Measurements from ENCODE around the gene C18orf54.
"Not testable (repeated sequence)": the region's sequence is repeated elsewhere in the genome, so short reads cannot be mapped to it uniquely, and the experiment has no call there.

C18orf54 gene

GRCh38 chr18:54357660-54358494 lies at the start of gene C18orf54, which contains the start of gene STARD6:
Gene C18orf54, plus strand, starts transcription at chr18:54357906. Its CDS starts 2,667 bp downstream, at chr18:54360573.
Gene STARD6, minus strand, starts transcription at chr18:54357858. Its CDS starts 3,285 bp downstream, at chr18:54354573.
- peak; percentile 66 to 81 for DNase-seq (ENCODE audit: low read depth in 2 of 2, low spot score in 1 of 2)

- not testable (repeated sequence) for DNase-seq (ENCODE audit: low read depth in 2 of 2, low spot score in 1 of 2)
Observed at GRCh38 chr18:54309564-54309963, 48.1 kb upstream of the C18orf54 start.

GRCh38 chr18:54316071-54316820 lies 41.5 kb upstream of the C18orf54 start:
- no peak for DNase-seq (ENCODE audit: low read depth in 2 of 2, low spot score in 1 of 2)

GRCh38 chr18:54323561-54323960 lies 34.1 kb upstream of the C18orf54 start:
- DNase-seq (ENCODE audit: low read depth in 2 of 2, low spot score in 1 of 2), result no peak

- no peak for DNase-seq (ENCODE audit: low read depth in 2 of 2, low spot score in 1 of 2)
Observed at GRCh38 chr18:54323970-54324369, 33.7 kb upstream of the C18orf54 start.

GRCh38 chr18:54327818-54328217 lies 29.9 kb upstream of the C18orf54 start:
- no peak for DNase-seq (ENCODE audit: low read depth in 2 of 2, low spot score in 1 of 2)

GRCh38 chr18:54329787-54330186 lies 27.9 kb upstream of the C18orf54 start:
- no peak for DNase-seq (ENCODE audit: low read depth in 2 of 2, low spot score in 1 of 2)

GRCh38 chr18:54330768-54331548 lies 26.7 kb upstream of the C18orf54 start:
- DNase-seq (ENCODE audit: low read depth in 2 of 2, low spot score in 1 of 2), result no peak

- DNase-seq (ENCODE audit: low read depth in 2 of 2, low spot score in 1 of 2), result no peak
Observed at GRCh38 chr18:54335638-54336173, 22.0 kb upstream of the C18orf54 start.

- no peak for DNase-seq (ENCODE audit: low read depth in 2 of 2, low spot score in 1 of 2)
Observed at GRCh38 chr18:54338230-54338629, 19.5 kb upstream of the C18orf54 start.

GRCh38 chr18:54351186-54351585 lies 6.5 kb upstream of the C18orf54 start:
- DNase-seq (ENCODE audit: low read depth in 2 of 2, low spot score in 1 of 2), result no peak

- DNase-seq (ENCODE audit: low read depth in 2 of 2, low spot score in 1 of 2), result no peak
Observed at GRCh38 chr18:54357082-54357659, 535 bp upstream of the C18orf54 start.

- no peak for DNase-seq (ENCODE audit: low read depth in 2 of 2, low spot score in 1 of 2)
Observed at GRCh38 chr18:54358495-54359040, 862 bp downstream of the C18orf54 start.

GRCh38 chr18:54359233-54359632 lies 1.5 kb downstream of the C18orf54 start:
- no peak for DNase-seq (ENCODE audit: low read depth in 2 of 2, low spot score in 1 of 2)

GRCh38 chr18:54360406-54360805 lies 2.7 kb downstream of the C18orf54 start:
- DNase-seq (ENCODE audit: low read depth in 2 of 2, low spot score in 1 of 2), result no peak

- no peak for DNase-seq (ENCODE audit: low read depth in 2 of 2, low spot score in 1 of 2)
Observed at GRCh38 chr18:54378057-54378456, 20.4 kb downstream of the C18orf54 start.

- no peak for DNase-seq (ENCODE audit: low read depth in 2 of 2, low spot score in 1 of 2)
Observed at GRCh38 chr18:54381640-54382039, 23.9 kb downstream of the C18orf54 start.

- DNase-seq (ENCODE audit: low read depth in 2 of 2, low spot score in 1 of 2), result no peak
Observed at GRCh38 chr18:54382076-54382475, 24.4 kb downstream of the C18orf54 start.

- DNase-seq (ENCODE audit: low read depth in 2 of 2, low spot score in 1 of 2), result no peak
Observed at GRCh38 chr18:54382733-54383252, 25.1 kb downstream of the C18orf54 start.

- DNase-seq (ENCODE audit: low read depth in 2 of 2, low spot score in 1 of 2), result no peak
Observed at GRCh38 chr18:54386043-54386442, 28.3 kb downstream of the C18orf54 start.

Data from stimulated activated CD8-positive, alpha-beta memory T cell treated with anti-CD3 and anti-CD28 coated beads, Interleukin-4, amount 100 ng/mL, for 1 hour (primary cell).